ENCODE results near the gene ODF2.
A peak's percentile ranks its signal among the peaks of the same experiment; 100 is the strongest.
"Not testable (repeated sequence)": the region's sequence is repeated elsewhere in the genome, so short reads cannot be mapped to it uniquely, and the experiment has no call there.

The ODF2 gene

DNA sequence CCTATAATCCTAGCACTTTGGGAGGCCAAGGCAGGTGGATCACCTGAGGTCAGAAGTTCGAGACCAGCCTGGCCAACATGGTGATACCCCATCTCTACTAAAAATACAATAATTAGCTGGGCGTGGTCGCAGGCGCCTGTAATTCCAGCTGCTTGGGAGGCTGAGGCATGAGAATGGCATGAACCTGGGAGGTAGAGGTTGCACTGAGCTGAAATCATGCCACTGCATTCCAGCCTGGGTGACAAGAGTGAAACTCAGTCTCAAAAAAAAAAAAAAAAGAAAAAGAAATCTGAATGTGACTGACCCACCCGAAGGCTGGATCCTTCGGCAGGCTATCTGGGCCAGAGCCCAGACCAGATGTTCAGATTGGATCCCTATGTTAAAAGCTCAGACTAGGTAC, 32.5 kb upstream of the ODF2 start:
- DNase-seq (ENCODE audit: low read depth in 4 of 4, low spot score in 1 of 4): not testable (repeated sequence)

DNA sequence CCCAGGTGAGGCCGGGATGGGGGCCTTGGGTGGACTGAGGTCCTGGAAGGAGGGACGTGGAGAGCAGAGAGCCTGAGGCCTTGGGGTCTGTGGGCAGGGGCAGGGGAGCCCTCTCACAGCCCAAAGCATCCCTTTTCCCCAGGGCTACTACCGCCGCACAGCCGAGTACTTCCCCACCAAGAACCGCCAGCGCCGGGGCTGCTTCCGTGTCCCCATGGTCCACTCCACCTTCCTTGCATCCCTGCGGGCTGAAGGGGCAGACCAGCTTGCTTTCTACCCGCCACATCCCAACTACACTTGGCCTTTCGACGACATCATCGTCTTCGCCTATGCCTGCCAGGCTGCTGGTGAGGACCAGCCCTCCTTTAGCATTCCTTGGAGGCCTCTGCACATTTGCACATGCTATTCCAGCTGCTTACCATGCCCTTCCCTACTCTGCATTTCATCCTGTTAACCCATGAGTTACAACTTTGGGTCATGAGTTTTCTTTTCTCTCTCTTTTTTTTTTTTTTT, 31.5 kb upstream of the ODF2 start:
- no peak for DNase-seq (ENCODE audit: low read depth in 4 of 4, low spot score in 1 of 4)

DNA sequence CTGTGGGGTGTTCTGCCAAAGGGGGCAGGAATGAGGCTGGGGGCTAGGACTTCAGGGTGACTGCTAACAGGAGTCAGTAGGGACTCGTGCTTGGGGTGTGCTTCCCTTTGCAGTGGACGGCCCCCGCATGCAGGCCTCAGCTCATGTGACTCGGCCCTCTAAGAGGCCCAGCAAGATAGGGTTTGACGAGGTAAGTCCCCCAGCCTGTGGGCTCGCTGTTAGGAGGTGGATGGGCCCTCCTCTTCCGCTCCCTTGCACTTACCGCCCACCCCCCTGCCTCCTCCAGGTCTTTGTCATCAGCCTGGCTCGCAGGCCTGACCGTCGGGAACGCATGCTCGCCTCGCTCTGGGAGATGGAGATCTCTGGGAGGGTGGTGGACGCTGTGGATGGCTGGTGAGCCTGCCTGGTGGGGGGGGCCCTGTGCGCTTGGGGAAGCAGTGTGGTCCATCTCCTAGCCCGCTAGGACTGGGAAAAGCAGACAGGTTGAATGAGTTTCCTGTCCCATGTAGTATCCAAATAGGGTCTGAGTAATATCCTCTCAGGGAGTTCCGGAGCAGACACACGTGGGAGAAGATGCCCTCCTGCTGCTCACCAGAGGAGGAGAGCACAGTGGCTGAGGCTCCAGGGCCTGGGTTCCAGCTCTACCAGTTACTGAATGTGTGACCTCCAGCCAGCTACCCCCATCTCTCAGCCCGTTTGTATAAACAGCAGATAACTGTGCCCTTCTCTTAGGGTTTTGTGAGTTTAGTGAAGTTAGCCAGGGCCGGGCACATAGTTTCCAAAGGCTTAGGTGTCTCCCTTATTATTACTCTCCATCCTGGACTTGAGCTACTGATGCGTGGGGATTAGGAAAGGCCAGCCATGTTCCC, 26.9 kb upstream of the ODF2 start:
- DNase-seq (ENCODE audit: low read depth in 4 of 4, low spot score in 1 of 4): no peak

DNA sequence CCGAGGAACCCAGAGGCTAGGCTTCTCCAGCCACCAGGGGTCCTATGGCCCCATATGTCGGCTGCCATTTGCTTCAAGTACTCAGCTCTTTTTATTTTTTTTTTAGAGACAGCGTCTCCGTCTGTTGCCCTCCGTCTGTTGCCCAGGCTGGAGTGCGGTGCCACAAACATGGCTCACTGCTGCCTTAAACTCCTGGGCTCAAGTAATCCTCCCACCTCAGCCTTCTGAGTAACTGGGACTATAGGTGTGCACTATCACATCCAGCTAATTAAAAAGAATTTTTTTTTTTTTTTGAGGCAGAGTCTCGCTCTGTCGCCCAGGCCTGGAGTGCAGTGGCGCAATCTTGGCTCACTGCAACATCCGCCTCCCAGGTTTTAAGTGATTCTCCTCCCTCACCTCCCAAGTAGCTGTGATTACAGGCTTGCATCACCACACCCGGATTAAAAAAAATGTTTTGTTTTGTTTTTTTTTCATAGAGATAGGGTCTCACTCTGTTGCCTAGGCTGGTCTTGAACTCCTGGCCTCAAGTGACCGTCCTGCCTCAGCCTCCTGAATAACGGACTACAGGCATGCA, 26.2 kb upstream of the ODF2 start:
- no peak for DNase-seq (ENCODE audit: low read depth in 4 of 4, low spot score in 1 of 4)

DNA sequence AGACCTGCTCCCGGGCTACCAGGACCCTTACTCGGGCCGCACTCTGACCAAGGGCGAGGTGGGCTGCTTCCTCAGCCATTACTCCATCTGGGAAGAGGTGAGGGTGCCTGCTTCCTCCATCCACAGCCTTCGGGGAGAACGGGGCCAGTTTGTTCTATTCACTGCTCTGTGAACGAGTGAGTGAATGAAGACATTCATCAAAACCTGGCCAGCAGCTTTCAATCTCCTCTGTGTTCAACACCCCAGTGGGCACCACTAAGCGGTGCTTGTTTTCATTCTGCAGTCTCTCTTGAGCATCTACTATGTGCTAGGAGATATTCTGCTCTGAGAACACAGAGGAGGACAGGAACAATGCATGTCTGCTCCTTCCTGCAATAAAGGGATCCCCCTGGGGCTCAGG, 24.6 kb upstream of the ODF2 start:
- DNase-seq (ENCODE audit: low read depth in 4 of 4, low spot score in 1 of 4): no peak

DNA sequence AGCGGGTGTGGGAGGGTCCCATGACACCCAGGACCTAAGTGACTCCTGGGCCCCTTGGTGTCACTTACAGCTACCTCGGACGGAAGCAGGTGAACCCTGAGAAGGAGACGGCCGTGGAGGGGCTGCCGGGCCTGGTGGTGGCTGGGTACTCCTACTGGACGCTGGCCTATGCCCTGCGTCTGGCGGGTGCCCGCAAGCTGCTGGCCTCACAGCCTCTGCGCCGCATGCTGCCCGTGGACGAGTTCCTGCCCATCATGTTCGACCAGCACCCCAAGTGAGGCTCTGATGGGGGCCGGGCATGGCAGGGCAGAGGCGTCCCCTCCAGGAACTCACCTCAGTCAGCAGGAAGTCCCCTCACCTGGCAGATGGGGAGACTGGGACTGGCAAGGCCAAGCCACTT, 21.5 kb upstream of the ODF2 start:
- no peak for DNase-seq (ENCODE audit: low read depth in 4 of 4, low spot score in 1 of 4)

DNA sequence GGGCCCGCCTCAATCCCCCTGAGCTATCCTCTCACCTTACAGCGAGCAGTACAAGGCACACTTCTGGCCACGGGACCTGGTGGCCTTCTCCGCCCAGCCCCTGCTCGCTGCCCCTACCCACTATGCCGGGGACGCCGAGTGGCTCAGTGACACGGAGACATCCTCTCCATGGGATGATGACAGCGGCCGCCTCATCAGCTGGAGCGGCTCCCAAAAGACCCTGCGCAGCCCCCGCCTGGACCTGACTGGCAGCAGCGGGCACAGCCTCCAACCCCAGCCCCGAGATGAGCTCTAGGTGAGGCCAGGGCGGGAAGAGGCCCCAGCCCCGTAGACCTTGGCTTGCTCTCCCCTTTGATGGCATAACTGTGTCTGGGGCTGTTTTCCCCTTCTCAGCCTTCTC, 20.2 kb upstream of the ODF2 start:
- no peak for DNase-seq (ENCODE audit: low read depth in 4 of 4, low spot score in 1 of 4)

DNA sequence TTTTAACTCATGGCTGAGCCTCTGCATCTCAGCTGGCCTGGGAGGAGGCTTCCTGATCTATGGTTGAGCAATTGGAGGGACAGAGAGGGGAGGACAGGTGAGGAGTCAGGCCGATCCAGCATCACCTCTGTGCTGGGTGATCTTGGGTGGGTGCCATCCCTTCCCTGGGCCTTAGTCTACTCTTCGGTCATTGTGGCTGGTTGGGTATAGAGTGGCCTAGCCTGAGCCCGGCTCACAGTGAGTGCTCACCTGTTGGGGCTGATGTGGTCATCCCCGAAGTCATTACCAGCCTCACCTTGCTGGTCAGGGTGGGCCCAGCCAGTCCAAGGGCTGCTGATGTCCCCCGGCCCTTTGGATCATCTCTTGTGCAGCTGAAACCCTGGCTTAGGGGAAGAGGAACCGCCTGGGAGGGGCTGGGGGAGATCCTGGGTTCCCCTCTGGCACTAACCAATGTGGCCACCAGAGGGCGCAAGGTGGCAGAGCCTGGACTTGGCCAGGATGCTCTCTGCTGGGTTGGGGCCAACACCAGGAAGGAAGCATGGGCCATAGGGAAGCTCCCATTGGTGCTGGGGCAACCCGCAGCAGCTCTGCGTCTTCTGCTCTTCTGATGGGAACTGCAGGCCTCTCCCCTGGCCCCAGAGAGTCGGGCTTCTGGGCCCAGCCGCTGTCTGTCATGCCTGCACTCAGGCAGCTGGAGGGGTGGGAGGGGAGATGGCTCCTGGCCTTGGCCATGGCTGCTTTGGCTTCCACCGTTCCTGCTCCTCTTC, 17.3 kb upstream of the ODF2 start:
- peak; percentile 76 to 84 (median 80) for DNase-seq (ENCODE audit: low read depth in 4 of 4, low spot score in 1 of 4)

DNA sequence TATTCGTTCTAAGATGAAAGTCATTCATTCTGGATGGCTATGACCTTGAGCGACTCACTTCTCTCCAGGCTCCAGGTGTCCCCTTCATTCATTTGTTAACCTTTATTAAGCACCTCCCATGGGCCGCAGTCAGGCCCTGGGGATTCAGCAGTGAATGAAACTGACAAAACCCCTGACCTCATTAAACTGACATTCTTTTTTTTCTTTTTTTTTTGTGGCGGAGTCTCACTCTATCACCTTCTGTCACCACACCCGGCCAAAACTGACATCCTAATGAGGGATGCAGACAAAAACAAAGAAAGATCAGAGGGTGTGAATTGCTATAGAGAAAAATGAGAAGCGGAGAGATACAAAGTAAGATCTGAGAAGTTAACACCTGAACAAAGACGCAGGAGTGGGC, 16.5 kb upstream of the ODF2 start:
- DNase-seq (ENCODE audit: low read depth in 4 of 4, low spot score in 1 of 4): no peak

DNA sequence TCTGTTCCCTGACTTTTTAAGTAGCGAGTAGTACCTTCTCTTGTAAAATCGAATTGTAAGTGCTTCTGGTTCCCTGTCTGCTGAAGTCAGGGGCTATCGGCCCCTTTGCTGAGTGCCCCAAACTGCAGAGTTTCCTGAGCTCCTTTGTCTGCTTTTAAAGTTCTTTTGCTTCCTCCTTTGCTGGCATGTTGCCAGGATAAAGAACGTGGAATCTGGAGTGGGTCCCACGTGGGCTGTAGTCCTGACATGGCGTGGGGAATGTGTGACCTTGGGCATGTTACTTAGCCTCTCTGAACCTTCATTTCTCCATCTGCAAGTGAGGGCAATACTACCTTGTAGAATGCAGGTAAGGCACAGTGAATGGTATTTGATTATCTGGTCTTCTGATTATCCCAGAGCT, 13.7 kb upstream of the ODF2 start:
- no peak for DNase-seq (ENCODE audit: low read depth in 4 of 4, low spot score in 1 of 4)

DNA sequence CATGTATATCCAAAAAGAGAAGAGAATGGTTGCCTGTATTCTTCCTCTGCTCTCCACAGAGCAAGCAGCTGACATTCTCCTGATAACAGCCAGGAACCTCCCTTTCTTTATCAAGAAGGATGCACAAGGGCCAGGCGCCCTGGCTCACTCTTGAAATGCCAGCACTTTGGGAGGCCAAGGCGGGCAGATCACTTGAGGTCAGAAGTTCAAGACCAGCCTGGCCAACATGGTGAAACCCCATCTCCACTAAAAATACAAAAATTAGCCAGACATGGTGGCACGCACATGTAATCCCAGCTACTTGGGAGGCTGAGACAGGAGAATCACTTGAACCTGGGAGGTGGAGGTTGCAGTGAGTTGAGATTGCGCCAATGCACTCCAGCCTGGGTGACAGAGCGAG, 9.3 kb upstream of the ODF2 start:
- DNase-seq (ENCODE audit: low read depth in 4 of 4, low spot score in 1 of 4): not testable (repeated sequence)

DNA sequence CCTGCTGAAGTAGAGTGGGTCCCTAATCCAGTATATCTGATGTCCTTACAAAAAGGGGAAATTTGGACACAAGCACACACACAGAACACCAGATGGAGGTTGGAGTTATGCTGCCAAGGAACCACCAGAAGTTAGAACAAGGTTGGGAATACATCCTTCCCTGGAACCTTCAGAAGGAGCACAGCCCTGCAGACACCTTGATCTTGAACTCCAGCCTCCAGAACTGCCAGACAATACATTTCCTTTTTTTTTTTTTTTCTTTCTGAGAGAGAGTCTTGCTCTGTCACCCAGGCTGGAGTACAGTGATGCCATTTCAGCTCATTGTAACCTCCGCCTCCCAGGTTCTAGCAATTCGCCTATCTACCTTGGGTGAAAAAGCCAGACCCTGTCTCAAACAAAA, 7.1 kb upstream of the ODF2 start:
- DNase-seq (ENCODE audit: low read depth in 4 of 4, low spot score in 1 of 4): no peak

DNA sequence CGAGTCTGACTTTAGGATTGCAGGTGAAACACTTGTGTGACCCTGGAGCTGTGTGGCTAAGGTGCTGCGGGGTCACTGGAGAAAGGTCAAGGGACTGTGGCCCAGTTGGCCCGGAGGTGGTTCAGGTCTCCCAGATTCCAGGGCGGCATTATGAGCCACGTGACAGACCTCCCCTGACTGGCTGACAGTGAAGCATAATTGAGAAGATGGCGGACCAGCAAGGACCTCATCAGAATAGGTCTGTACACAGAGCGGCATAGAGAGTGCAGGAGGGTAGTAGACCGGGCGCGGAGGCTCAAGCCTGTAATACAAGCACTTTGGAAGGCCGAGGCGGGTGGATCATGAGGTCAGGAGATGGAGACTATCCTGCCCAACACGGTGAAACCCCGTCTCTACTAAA, 815 bp upstream of the ODF2 start:
- no peak for DNase-seq (ENCODE audit: low read depth in 4 of 4, low spot score in 1 of 4)

DNA sequence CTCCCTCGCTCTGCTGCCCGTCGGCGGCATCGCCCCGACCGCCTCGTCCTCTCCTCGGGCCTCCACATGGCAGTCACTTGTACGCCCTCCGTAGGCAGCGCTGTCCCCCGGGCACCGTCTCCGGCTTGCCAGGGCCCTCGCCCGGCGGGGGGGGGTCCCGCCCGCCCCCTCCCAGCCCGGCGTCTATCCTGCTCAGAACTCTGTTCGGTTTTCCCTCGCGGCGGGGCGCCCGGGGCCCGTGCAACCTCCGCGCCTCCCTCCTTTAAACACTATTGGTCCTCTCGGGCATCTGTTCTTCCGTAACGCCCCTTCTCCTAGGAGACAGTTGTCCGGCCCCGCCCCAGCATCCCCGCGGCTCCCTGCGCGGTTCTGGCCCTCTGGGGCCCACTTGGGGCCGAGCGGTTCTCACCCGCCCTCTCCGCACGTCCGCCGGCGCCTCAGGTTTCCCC, 831 bp downstream of the ODF2 start:
- DNase-seq (ENCODE audit: low read depth in 4 of 4, low spot score in 1 of 4): peak; percentile 11 to 69 (median 50)

DNA sequence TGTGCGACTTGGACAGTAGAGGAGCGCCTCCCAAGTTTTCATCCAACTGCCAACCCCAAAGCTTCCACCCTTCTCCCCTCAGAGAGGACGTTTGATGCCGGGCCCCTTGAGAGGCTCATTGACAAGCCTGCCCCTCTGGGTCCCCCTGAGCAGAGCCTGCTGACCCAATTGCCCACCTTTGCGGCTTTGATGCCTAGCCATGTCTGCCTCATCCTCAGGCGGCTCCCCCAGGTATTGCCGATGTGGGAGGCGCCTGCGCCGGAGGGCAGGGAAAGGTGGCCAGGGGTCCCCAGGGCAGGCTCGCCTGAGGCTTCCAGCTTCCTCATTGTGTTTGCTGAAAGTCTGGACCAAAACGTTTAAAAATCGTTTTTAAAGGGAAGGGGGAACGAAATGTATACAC, 1.4 kb downstream of the ODF2 start:
- DNase-seq (ENCODE audit: low read depth in 4 of 4, low spot score in 1 of 4): no peak

DNA sequence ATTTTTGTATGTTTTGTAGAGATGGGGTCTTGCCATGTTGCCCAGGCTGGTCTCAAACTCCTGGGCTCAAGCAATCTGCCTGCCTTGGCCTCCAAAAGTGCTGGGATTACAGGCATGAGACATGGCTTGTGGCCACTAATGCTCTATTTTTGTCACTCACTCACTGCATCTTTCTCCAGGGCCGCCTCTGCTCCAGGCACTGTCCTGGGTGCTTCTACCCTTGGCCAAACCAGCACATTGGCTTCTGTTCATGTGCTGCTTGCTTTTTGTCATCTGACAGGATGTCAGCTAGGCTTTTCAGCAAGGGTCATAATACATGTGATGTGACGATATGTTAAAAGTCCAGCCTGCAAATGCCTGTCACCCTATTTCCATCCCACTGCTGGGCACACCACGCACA, 3.2 kb downstream of the ODF2 start:
- DNase-seq (ENCODE audit: low read depth in 4 of 4, low spot score in 1 of 4): no peak

DNA sequence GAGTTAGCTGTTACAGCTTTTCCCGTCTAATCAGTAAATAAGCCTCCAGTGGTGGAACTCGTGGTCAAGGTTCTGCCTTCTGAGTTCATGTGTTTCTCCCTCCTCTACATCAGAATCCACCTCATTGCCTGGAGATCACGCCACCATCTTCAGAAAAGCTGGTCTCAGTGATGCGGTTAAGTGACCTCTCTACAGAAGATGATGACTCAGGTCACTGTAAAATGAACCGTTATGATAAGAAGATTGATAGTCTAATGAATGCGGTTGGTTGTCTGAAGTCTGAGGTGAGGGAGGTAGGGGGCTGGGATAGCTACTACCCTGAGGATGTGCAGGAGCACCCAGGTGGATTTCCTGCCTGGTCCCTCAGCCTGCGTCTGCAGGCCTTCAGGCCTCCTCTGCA, 13.3 kb downstream of the ODF2 start:
- no peak for DNase-seq (ENCODE audit: low read depth in 4 of 4, low spot score in 1 of 4)

DNA sequence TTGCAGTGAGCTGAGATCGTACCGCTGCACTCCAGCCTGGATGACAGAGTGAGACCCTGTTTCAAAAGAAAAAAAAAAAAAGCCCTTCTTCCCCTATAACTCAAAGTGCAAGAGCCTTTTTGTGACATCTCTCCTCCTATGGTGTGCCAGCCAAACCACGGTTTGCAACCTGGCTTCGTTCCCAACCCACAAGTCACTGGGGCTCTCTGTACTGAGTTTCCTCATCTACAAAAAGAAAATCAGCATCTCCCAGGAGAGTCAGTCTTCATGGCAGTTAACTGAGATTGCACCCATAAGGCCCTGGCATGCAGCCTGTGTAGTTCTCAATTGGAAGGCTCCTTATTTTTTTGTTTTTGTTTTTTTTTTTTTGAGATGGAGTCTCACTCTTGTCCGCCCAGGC, 14.8 kb downstream of the ODF2 start:
- no peak for DNase-seq (ENCODE audit: low read depth in 4 of 4, low spot score in 1 of 4)

DNA sequence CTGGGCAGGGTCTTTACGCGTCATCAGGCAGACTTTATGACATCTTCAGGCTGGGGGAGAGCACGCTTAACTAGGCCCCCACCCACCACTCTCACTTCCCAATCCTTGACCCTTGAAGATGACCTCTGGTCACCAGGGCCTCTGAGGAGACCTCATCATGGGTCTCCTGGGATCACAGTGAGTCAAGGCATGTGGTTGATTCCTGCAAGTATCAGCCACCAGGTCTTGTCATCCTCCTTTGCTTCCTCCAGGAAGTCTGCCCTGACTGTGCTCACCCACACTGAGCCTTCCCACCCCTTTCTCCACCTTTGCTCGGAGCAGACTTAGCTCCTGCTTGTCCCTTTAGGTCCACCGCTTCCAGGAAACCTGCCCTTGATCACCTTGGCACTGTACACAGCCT, 17.3 kb downstream of the ODF2 start:
- no peak for DNase-seq (ENCODE audit: low read depth in 4 of 4, low spot score in 1 of 4)

DNA sequence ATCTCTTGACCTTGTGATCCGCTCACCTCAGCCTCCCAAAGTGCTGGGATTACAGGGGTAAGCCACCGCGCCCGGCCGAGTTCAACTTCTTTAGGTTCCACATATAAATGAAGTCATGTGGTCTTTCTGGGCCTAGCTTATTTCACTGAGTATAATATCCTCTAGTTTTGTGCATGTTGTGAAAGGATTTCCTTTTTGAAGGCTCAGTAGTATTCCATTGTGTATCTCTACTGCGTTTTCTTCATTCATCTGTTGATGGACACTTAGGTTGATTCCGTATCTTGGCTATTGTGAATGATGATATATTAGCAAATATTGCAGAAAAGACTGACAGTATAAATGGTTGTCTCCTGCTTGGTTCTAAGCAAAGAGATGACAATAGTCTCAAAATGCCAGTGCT, 20.1 kb downstream of the ODF2 start:
- no peak for DNase-seq (ENCODE audit: low read depth in 4 of 4, low spot score in 1 of 4)

DNA sequence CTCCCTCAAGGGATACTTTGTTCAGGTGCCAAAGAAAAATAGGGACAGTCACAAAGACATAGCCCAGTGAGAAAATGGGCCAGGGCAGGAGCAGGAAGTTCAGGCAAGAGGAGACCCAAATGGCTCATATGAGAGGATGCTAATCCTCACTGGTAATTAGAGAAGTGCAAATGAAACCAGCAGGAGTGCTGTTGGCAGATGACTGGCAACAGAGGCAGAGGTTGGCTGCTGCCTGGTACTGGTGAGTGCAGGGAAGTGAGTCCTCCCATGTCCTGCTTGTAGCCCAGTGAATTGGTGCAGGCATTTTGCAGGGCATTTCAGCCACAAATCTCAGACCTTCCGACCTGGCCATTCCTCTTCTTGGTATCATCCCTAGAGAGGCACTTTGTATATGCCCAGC, 23.5 kb downstream of the ODF2 start:
- no peak for DNase-seq (ENCODE audit: low read depth in 4 of 4, low spot score in 1 of 4)

DNA sequence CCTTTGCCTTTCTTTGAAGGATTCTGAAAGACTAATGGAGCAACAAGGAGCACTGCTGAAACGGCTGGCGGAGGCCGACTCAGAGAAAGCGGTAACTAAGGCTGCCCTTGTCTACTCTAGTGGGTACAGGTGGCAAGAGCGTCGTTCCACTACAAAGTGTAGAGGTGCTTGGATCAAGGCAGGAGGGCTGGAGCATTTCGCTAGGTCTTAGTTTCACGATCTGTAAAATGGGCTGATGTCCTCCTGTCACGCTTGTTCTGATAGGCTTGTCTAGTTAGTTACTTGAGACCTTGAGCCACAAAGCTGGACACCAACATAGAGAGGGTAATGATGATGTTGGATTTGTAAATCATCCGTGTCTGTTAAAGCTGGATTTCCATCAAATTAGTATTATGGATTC, 25.8 kb downstream of the ODF2 start:
- no peak for DNase-seq (ENCODE audit: low read depth in 4 of 4, low spot score in 1 of 4)

Measured in stimulated activated CD4-positive, alpha-beta T cell treated with anti-CD3 and anti-CD28 coated beads, Interleukin-1b, Interleukin-23, amount 100 ng/mL, for 24 hours (primary cell).